Activated CD8-positive, alpha-beta memory T cell treated with anti-CD3 and anti-CD28 coated beads for 36 hours (primary cell): Measurements from ENCODE around the gene PLOD1. TPM values are rescaled to one million over a fixed set of nuclear protein-coding genes. Genes with fewer than 3 reads are reported as not detected.
"Not testable (repeated sequence)": the region's sequence is repeated elsewhere in the genome, so short reads cannot be mapped to it uniquely, and the experiment has no call there.

Experiments
- CTCF ChIA-PET: fragments of 350-600 bp; sonication (Branson Sonifier 250); formaldehyde crosslinking; loops from one replicate; lab custom pipeline; 2021; ENCODE audit warnings: antibody characterized with exemption; lab: Charles Lee
- POLR2A ChIA-PET: fragments of 350-600 bp; sonication (Branson Sonifier 250); formaldehyde crosslinking; loops from one replicate; lab custom pipeline; 2021; ENCODE audit warnings: antibody characterized with exemption; lab: Charles Lee
- total RNA-seq, 2 experiments: library from RNA; stranded (reverse); gene quantifications; one replicate each; pipeline ENCODE4 v1.2.3, GENCODE V29; 2021

The PLOD1 gene
- total RNA-seq, 2 experiments from 2014 or later, result 28.5 to 29.6 TPM

DNA sequence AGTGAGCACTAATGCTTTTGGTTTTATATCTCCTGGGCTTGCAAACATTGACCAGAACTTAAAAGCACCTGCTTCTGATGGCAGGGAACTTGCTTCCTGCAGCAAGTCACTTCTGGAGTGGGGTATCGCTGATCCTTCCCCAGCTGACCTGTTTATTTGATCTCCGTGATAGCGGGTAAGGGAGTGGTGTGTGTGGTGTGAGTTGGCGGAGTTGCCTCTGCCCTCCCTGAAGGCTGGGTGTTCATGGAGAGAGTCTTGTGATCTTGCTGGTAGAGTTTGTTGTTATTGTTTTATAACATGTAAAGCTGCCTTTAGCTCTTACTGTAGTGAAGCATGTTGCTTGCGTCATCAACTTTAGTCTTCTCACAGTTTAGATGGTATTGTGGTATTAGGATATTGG is 49.6 kb downstream of the PLOD1 start:
- CTCF ChIA-PET, result interaction anchor here (1.7 kb wide), 1 partner anchor 95 kb away, joined by 4 read pairs; no protein-coding TSS in a partner anchor
- POLR2A ChIA-PET, result interaction anchor here (1.3 kb wide), 1 partner anchor 74 kb away, joined by 4 read pairs; no protein-coding TSS in a partner anchor

DNA sequence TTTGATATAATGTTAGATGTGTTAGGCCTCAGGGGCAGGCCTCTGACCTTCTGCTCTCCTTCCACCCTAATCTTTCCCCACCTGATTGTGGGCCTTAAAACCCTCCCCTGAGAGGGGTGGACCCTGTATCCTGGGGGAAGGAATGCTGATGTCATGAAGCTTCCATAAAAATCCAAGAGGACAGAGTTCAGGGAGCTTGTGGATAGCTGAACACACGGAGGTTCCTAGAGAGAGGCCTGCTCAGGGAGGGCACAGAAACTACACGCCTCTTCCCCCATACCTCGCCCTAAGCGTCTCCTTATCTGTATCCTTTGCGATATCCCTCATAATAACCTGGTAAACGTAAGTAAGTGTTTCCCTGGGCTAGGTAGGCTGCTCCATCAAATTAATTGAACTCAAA is 50.1 kb downstream of the PLOD1 start:
- CTCF ChIA-PET, result interaction anchor here (1.7 kb wide), 1 partner anchor 95 kb away, joined by 4 read pairs; no protein-coding TSS in a partner anchor
- POLR2A ChIA-PET, result interaction anchor here (1.3 kb wide), 1 partner anchor 75 kb away, joined by 4 read pairs; no protein-coding TSS in a partner anchor

DNA sequence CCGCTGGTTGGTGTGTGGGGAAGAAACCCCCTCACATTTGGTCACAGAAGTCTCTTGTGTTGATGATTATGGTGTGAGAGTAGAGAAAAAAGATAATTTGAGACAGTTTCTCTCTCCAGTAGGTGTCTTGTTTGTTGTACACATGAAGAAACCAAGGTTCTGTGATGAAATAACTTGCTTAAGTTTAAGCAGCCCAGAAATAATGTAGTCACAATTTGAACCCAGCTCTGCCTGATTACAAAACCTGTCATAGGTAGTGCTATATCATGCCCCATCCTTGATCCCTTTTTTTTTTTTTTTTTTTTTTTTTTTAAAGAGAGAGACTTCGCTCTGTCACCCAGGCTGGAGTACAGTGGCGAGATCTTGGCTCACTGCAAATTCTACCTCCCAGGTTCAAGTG is 50.7 kb downstream of the PLOD1 start:
- CTCF ChIA-PET, result interaction anchor here (1.7 kb wide), 1 partner anchor 94 kb away, joined by 4 read pairs; no protein-coding TSS in a partner anchor

DNA sequence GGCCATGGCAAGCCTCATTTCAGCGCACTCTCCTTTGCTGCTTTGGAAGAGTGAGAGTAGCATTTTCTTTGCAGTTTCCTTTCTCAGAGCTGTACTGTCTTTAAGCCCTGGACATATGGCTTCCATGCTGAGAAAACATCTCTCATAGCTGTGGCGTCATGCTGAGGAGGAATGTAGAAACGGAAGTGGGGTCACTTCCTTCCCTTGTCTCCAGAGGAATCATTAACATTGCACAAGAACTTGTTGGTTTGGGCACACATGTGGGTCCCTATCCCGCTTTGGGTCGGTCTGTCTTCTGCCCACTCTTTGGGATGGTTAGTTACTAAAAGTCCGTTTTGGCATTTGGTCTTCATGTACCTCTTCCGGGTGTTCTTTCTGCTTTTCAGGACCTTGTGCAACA is 51.3 kb downstream of the PLOD1 start:
- CTCF ChIA-PET, result no interaction called here
- POLR2A ChIA-PET, result interaction anchor here (0.7 kb wide), 1 partner anchor 205 kb away, joined by 7 read pairs; no protein-coding TSS in a partner anchor

More for the DNA sequence above, 50.7 kb downstream of the PLOD1 start:
- POLR2A ChIA-PET, result interaction anchor here (0.7 kb wide), 1 partner anchor 206 kb away, joined by 7 read pairs; no protein-coding TSS in a partner anchor

DNA sequence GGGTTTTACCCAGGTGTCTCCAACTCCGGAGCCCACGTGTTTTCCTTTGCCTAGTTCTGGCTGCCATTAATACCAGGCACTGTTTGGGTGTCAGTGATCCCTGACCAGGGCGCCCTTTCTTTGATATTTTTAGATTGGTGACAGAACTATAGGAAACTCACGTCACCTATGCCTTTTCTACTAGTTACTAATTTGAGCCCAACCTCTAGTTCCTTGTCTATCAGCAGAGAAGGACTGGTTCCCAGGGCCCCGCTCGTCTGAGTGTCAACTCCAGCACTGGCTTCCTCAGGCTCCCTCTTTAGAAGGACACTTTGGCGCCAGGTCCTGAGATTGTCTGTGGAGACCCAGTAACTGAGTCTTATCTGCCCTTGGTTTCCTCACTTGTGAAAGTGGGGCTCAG is 55.2 kb downstream of the PLOD1 start:
- CTCF ChIA-PET, result interaction anchor here (1.4 kb wide), 1 partner anchor 90 kb away, joined by 4 read pairs; no protein-coding TSS in a partner anchor
- POLR2A ChIA-PET, result no interaction called here

DNA sequence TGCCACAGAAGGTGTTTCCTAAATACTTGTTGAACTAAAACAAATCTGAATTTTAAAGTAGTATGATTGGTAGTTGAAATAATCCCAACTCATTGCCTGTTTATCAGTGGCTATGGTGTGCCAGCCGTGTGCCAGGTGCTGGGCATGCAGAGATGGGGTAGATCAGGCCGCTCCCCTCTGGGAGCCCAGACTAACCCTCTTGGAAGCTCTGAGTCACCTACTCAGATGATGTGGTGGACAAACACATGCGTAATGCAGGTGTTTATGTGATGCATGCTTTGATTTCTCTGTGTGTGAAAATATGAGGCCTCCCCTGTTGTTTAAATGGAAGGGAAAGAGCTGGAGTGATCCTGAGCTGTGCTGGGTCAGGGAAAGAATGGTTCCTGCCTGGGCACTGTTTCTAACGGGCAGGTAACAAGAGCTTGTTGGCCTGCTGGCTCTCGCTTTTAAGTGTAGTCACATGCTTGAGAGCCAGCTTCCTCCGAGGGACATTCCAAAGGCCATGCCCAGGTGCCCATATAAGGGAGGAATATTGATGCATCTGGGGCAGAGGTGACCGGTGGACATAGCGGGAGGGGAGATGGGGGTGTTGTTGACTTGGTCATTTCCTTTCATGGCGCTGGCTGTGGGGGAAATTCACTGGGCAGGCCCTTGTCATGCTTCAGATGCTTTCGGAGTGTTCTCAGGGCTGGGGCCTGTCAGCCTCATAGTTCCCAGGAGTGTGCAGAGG is 56.0 kb downstream of the PLOD1 start:
- CTCF ChIA-PET, result no interaction called here
- POLR2A ChIA-PET, result interaction anchor here (0.6 kb wide), 1 partner anchor 82 kb away, joined by 3 read pairs; no protein-coding TSS in a partner anchor

DNA sequence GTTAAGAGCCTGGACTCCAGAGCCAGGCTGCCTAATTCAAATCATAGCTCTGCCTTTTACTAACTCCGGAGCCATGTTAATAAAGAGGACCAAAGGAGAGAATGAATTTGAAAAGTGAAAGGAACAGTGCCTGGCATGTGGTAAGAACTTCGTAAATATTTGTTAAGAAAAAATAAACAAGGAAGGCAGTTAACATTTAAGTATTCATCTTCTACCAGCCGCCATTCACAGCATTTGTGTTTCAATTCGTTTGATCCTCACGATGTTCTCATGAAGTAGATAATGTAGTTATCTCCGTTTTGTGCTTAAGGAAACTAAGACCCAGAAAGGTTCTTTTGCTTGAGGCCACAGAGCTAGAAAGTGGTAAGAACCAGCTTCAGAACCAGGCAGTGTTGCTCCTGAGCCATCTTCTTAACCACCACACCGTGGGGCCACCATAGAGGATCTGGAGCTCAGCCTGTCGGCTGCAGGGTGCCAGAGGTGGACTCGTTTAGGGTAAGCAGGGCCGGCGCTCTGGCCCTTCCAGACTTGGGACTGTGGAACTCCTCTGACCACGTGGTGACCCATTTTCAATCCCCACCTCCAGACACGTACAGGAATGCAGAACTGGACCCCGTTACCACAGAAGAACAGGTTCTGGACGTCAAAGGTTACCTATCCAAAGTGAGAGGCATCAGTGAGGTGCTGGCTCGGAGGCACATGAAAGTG is 57.6 kb downstream of the PLOD1 start:
- POLR2A ChIA-PET, result interaction anchor here (1.3 kb wide), 1 partner anchor 16 kb away, joined by 3 read pairs; no protein-coding TSS in a partner anchor

DNA sequence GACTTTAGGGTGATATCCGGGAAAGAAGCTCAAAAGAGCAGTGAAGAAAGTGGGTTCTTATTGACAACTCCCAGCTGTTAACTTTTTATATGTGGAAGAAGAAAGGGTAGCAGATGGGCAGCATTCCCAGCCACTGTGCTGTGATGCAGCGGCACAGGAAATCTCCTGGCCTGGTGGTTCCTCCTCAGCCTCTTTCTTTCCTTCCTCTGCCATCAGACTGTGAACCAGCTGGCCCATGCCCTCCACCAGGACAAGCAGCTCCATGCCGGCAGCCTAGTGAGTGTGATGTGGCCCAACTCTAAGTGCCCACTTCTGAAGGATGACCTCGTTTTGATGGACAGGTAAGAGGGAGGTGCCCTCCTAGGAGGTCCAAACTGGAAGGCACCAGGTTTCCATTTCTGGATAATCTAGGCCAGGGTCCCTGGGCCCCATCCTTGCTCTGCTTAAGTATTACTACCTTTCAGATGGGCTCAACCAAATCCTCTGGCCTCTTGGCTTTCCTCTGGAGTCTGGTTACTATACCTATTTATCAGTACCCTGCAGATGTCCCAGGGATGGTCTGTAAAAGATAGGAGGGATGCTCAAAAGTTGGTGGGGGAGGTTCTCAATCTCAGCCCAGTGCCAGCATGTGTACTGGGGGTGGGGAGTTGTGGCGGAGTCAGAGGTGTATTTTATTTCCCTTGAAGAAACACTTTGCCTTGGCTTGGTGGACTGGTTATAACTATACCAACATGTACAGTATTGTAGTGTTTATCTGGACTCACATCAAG is 62.7 kb downstream of the PLOD1 start:
- POLR2A ChIA-PET, result interaction anchor here (0.5 to 0.6 kb wide), 2 partner anchors 17 to 21 kb away, joined by 3 to 4 read pairs; partner anchors contain the start of gene MFN2
- CTCF ChIA-PET, result interaction anchor here (0.7 kb wide), 1 partner anchor 281 kb away, joined by 4 read pairs; no protein-coding TSS in a partner anchor

More for the DNA sequence above, 57.6 kb downstream of the PLOD1 start:
- CTCF ChIA-PET, result no interaction called here

DNA sequence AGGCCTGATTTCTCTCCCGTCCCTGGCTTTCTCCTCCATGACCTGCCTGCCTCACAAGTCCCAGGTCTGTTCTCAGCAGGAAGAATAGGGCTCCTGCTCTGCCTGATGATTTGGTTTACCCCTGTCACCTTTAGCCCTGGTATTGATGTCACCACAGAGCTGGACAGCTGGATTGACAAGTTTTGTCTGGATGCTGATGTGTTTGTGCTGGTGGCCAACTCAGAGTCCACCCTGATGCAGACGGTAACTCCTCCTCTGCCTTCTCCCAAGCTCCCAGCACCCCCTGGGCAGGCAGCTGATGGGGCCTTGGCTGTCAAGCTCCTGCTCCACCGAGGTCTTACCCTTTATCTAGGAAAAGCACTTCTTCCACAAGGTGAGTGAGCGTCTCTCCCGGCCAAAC is 64.1 kb downstream of the PLOD1 start:
- ChIA-PET CTCF (no interaction called here), POLR2A (no interaction called here)

DNA sequence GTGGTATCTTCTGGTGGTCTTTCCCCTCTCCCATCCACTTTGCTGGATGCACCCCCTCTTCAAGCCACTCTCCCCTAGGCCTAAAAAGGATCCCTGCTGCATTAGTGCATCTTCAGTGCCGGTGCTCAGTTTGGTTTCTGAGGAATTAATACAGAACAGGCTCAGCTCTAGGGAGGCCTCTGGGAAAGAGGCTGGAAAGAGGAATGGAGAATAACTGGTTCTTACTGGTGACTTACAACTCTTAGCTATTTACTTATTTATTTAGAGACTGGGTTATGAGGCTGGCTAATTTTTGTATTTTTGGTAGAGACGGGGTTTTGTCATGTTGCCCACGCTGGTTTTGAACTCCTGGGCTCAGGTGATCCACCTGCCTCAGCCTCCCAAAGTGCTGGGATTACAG is 64.7 kb downstream of the PLOD1 start:
- CTCF ChIA-PET, result no interaction called here
- POLR2A ChIA-PET, result no interaction called here

DNA sequence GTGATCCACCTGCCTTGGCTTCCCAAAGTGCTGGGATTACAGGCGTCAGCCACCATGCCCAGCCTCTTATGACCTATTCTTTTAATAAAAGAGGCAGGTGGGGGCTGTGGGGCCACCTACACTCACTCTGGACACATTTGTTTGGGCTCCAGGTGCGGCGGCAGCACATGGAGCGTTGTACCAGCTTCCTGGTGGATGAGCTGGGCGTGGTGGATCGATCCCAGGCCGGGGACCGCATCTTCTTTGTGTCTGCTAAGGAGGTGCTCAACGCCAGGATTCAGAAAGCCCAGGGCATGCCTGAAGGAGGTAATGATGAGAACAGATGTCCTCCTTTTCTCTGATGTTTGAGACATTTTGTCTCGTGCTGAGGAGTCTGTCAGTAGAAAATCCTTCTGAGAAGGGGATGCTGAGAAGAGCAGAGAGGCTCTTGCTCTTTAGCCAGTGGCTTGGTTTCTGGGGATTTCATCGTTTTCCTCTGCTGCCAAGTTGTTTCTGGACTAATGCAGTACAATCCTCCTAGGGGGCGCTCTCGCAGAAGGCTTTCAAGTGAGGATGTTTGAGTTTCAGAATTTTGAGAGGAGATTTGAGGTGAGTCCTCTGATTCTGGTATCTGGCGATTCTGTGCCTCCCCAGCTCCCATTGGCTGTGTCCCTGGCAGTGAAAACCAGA is 66.9 kb downstream of the PLOD1 start:
- ChIA-PET POLR2A (no interaction called here), CTCF (interaction anchor here (1.0 to 1.9 kb wide), 3 partner anchors 10 to 78 kb away, joined by 3 to 6 read pairs (median 3); no protein-coding TSS in a partner anchor)

DNA sequence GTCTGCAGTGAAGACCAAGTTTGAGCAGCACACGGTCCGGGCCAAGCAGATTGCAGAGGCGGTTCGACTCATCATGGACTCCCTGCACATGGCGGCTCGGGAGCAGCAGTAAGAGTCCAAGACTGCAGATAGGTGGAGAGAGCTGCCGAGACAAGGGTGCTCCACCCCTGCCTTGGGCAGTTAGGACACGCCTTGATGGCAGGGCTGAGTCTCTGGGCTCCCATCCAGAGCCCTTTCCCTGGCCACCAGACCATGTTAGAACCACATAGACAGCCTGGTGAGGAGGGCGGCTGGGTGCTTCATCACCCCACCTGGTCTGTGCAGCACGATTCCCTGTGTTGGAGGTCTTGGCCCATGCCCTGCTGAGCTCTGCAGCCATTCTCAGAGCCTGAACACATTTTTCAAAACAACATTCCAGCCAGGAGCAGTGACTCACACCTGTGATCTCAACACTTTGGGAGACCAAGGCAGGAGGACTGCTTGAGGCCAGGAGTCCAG is 67.5 kb downstream of the PLOD1 start:
- CTCF ChIA-PET, result interaction anchor here (1.2 to 1.9 kb wide), 3 partner anchors 29 to 78 kb away, joined by 3 to 6 read pairs (median 6); no protein-coding TSS in a partner anchor
- POLR2A ChIA-PET, result no interaction called here

DNA sequence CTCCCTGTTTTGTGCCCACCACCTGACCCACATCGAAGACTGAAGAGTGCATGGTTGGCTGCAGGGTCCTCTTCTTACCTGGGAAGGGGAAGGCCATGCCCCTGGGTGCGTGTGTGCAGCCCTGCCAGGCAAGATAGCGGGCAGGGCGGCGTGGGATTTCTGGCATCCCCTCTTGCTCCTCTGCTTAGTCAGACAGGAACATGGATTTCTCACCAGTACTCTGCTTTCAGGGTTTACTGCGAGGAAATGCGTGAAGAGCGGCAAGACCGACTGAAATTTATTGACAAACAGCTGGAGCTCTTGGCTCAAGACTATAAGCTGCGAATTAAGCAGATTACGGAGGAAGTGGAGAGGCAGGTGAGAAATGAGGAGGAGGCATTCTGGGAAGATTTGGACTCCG is 69.2 kb downstream of the PLOD1 start:
- CTCF ChIA-PET, result interaction anchor here (0.7 to 1.0 kb wide), 2 partner anchors 27 to 75 kb away, joined by 3 to 5 read pairs; no protein-coding TSS in a partner anchor

DNA sequence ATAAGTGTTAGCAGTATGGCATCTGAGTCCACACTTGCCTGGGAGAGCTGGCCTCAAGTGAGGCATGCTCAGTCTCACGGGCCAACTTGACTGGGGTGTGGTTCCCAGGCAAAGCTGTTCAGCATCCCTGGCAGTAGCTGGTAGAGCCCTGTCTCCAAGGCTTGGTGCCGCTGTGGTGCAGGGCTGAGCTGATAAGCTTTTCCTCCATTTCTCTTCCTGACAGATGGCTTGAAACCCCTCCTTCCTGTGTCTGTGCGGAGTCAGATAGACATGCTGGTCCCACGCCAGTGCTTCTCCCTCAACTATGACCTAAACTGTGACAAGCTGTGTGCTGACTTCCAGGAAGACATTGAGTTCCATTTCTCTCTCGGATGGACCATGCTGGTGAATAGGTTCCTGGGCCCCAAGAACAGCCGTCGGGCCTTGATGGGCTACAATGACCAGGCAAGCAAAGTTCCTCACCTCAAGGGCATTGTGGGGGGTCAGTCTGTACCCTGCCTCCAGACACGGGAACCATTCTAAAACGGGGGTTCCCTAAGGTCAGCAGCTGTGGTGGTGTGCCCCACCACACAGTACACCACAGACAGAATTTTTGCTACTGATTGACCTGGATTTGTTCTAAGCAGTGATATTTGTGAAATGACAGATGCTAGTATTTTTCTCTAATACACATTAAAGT is 71.1 kb downstream of the PLOD1 start:
- CTCF ChIA-PET, result no interaction called here
- POLR2A ChIA-PET, result no interaction called here

More for the DNA sequence above, 69.2 kb downstream of the PLOD1 start:
- POLR2A ChIA-PET, result no interaction called here

DNA sequence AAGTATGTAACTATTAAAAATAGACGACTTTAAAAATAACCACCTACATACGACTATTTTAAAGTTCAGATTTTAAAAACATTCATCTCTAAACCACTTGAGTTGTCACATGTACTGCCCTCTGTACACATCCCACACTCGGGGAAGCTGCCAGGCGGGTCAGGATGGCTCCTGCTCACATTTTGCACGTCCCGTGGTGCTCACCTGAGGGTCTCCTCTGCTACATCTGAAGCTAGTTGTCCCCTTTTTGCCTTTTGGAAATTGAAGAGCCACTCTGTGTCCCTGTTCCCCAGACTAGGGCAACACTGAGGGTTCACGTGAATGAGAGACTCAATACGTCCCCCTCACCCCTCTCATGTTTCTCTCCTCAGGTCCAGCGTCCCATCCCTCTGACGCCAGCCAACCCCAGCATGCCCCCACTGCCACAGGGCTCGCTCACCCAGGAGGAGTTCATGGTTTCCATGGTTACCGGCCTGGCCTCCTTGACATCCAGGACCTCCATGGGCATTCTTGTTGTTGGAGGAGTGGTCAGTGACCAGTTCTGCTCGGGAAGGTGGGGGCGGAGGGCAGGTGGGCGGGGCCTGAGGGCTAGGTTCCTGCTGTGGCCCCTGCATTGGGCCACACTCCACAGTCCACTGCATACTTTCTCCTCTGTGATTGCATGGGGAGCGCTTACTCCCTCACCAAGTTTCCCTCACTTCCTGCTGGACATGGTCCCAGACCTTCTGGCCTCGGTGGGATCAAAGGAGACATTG is 71.8 kb downstream of the PLOD1 start:
- ChIA-PET POLR2A (no interaction called here), CTCF (no interaction called here)

DNA sequence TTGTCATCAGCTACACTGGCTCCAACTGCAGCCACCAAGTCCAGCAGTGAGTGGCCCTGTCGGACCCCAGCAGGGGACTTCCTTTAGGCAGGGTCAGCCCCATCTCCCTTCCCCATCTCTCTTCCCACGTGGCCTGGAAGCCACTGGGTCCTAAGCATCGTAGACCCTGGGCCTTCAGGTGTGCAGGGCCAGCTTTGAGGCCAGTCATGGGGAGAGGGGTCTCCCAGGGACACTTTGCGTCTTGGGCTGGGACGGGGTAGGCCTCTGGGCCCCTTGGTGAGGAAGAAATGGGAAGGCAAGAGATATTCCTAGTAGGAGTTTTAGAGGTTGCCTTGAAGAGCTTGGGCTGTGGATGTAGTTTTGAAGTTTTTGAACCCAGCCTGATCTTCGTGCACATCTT is 72.7 kb downstream of the PLOD1 start:
- POLR2A ChIA-PET, result no interaction called here
- CTCF ChIA-PET, result no interaction called here

DNA sequence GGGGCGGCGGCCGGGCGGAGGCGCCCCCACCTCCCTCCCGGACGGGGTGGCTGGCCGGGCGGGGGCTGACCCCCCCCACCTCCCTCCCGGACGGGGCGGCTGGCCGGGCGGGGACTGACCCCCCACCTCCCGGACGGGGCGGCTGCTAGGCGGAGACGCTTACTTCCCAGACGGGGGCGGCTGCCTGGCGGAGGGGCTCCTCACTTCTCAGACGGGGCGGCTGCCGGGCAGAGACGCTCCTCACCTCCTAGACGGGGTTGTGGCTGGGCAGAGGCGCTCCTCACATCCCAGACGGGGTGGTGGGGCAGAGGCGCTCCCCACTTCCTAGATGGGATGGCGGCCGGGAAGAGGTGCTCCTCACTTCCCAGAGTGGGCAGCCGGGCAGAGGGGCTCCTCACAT is 73.8 kb downstream of the PLOD1 start:
- CTCF ChIA-PET, POLR2A ChIA-PET: not testable (repeated sequence)
